SK-N-SH treated with all-trans-retinoic acid at 6 μM for 48 hours (cell line): ENCODE measurements around the gene SLC18A2.

Source experiments
- ATAC-seq: fragments of 200-7000 bp; cut with Tn5 transposase; 3 replicates; pipeline ENCODE4 v1.9.1; 2020; ENCODE audit warnings: mild to moderate bottlenecking, moderate library complexity
- ARNTL ChIP-seq: fragments of 450-650 bp; formaldehyde crosslinking; IDR thresholded peaks from 2 replicates; pipeline ENCODE4 v1.5.0; 2020; ENCODE audit warnings: low read depth, mild to moderate bottlenecking, moderate library complexity, borderline replicate concordance
- BACH2 ChIP-seq: fragments of 250-450 bp; sonication (Bioruptor Pico); IDR thresholded peaks from 2 replicates; pipeline ENCODE4 v1.9.0; 2021; ENCODE audit warnings: mild to moderate bottlenecking, borderline replicate concordance
- CSDC2 ChIP-seq: fragments of 250-450 bp; sonication (Bioruptor Pico); IDR thresholded peaks from 2 replicates; pipeline ENCODE4 v1.5.0; 2020; ENCODE audit warnings: mild to moderate bottlenecking, moderate library complexity
- ESRRG ChIP-seq: fragments of 250-450 bp; sonication (Bioruptor Pico); IDR thresholded peaks from 2 replicates; pipeline ENCODE4 v1.6.1; 2021; ENCODE audit warnings: mild to moderate bottlenecking
- GLIS3 ChIP-seq: fragments of 250-450 bp; sonication (Bioruptor Pico); IDR thresholded peaks from 2 replicates; pipeline ENCODE4 v1.5.0; 2020; ENCODE audit warnings: mild to moderate bottlenecking, moderate library complexity
- ISL1 ChIP-seq: fragments of 250-450 bp; sonication (Bioruptor Pico); IDR thresholded peaks from 2 replicates; pipeline ENCODE4 v2.1.2; 2022; ENCODE audit warnings: mild to moderate bottlenecking, moderate library complexity
- OSR1 ChIP-seq: fragments of 250-450 bp; sonication (Bioruptor Pico); IDR thresholded peaks from 2 replicates; pipeline ENCODE4 v1.8.0; 2022; ENCODE audit warnings: moderate library complexity, mild to moderate bottlenecking, inconsistent platforms
- PPARA ChIP-seq: fragments of 250-450 bp; sonication (Bioruptor Pico); IDR thresholded peaks from 2 replicates; pipeline ENCODE4 v1.5.0; 2020; ENCODE audit warnings: mild to moderate bottlenecking, borderline replicate concordance
- RARB ChIP-seq: fragments of 250-450 bp; sonication (Bioruptor Pico); IDR thresholded peaks from 2 replicates; pipeline ENCODE4 v1.8.0; 2021; ENCODE audit warnings: mild to moderate bottlenecking, moderate library complexity
- TCF4 ChIP-seq: fragments of 250-450 bp; sonication (Bioruptor Pico); IDR thresholded peaks from 2 replicates; pipeline ENCODE4 v1.8.0; 2021; ENCODE audit warnings: mild to moderate bottlenecking, moderate library complexity, borderline replicate concordance
- TOX ChIP-seq: fragments of 250-450 bp; sonication (Bioruptor Pico); IDR thresholded peaks from 2 replicates; pipeline ENCODE4 v1.8.0; 2021; ENCODE audit warnings: mild to moderate bottlenecking, moderate library complexity, borderline replicate concordance
- ZC3H10 ChIP-seq: fragments of 250-450 bp; sonication (Bioruptor Pico); IDR thresholded peaks from 2 replicates; pipeline ENCODE4 v1.5.1; 2021; ENCODE audit warnings: mild to moderate bottlenecking, moderate library complexity
- ZFP3 ChIP-seq: fragments of 250-450 bp; sonication (Bioruptor Pico); IDR thresholded peaks from 2 replicates; pipeline ENCODE4 v1.5.0; 2020; ENCODE audit warnings: mild to moderate bottlenecking, moderate library complexity
- ZFP30 ChIP-seq: fragments of 450-650 bp; formaldehyde crosslinking; IDR thresholded peaks from 2 replicates; pipeline ENCODE4 v1.5.0; 2022; ENCODE audit warnings: mild to moderate bottlenecking, moderate library complexity
- ZNF565 ChIP-seq: fragments of 450-650 bp; formaldehyde crosslinking; conservative IDR thresholded peaks from 2 replicates; pipeline ENCODE4 v1.5.0; 2020; ENCODE audit warnings: low read depth, mild to moderate bottlenecking, moderate library complexity
- ZNF70 ChIP-seq: fragments of 450-650 bp; formaldehyde crosslinking; IDR thresholded peaks from 2 replicates; pipeline ENCODE4 v1.5.0; 2020; ENCODE audit warnings: mild to moderate bottlenecking, moderate library complexity
- TF ChIP-seq, protein P1 (sequence below): fragments of 250-450 bp; sonication (Bioruptor Pico); IDR thresholded peaks from 2 replicates; pipeline ENCODE4 v1.5.1; 2021; ENCODE audit warnings: mild to moderate bottlenecking, moderate library complexity
- TF ChIP-seq, protein P2 (sequence below): fragments of 250-450 bp; sonication (Bioruptor Pico); IDR thresholded peaks from 2 replicates; pipeline ENCODE4 v1.8.0; 2021; ENCODE audit warnings: low read depth, mild to moderate bottlenecking, moderate library complexity, borderline replicate concordance
- TF ChIP-seq, protein P3 (sequence below): fragments of 250-450 bp; sonication (Bioruptor Pico); IDR thresholded peaks from 2 replicates; pipeline ENCODE4 v1.5.0; 2020; ENCODE audit warnings: mild to moderate bottlenecking, moderate library complexity
- TF ChIP-seq, protein P4 (sequence below): fragments of 250-450 bp; sonication (Bioruptor Pico); IDR thresholded peaks from 2 replicates; pipeline ENCODE4 v1.8.0; 2020; ENCODE audit warnings: mild to moderate bottlenecking, moderate library complexity, borderline replicate concordance
- TF ChIP-seq, protein P5 (sequence below): fragments of 250-450 bp; sonication (Bioruptor Pico); IDR thresholded peaks from 2 replicates; pipeline ENCODE4 v1.5.1; 2020; ENCODE audit warnings: low read depth, mild to moderate bottlenecking, moderate library complexity

Gene SLC18A2

DNA sequence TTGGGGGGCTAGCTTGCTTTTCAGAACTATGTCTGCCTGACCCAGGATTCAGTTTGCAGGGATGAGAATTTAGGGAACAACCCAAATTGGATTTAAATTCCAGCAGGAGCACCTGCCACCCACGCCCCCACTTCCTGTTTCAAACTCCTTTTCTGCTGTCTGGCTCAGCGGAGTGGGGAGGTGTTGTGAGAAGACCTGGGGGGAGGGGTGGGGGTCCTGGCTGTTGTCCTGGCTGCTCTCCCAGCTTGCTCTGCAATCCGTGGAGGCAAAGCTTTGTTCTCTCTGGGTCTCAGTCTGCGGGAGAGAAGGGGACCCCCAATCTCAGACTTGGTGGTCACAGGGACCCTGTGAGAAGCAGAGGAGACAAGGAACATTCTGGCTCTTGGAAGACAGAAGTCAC, 42.8 kb upstream of the SLC18A2 start:
- ATAC-seq: no peak
- no peak for TF ChIP-seq TCF4
- TF ChIP-seq, protein P1, sequence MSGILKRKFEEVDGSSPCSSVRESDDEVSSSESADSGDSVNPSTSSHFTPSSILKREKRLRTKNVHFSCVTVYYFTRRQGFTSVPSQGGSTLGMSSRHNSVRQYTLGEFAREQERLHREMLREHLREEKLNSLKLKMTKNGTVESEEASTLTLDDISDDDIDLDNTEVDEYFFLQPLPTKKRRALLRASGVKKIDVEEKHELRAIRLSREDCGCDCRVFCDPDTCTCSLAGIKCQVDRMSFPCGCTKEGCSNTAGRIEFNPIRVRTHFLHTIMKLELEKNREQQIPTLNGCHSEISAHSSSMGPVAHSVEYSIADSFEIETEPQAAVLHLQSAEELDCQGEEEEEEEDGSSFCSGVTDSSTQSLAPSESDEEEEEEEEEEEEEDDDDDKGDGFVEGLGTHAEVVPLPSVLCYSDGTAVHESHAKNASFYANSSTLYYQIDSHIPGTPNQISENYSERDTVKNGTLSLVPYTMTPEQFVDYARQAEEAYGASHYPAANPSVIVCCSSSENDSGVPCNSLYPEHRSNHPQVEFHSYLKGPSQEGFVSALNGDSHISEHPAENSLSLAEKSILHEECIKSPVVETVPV (CRISPR knock-in tag): no peak
- TF ChIP-seq ZNF70: no peak
- no peak for TF ChIP-seq TOX
- no peak for TF ChIP-seq GLIS3 (CRISPR knock-in tag)
- TF ChIP-seq, protein P2, sequence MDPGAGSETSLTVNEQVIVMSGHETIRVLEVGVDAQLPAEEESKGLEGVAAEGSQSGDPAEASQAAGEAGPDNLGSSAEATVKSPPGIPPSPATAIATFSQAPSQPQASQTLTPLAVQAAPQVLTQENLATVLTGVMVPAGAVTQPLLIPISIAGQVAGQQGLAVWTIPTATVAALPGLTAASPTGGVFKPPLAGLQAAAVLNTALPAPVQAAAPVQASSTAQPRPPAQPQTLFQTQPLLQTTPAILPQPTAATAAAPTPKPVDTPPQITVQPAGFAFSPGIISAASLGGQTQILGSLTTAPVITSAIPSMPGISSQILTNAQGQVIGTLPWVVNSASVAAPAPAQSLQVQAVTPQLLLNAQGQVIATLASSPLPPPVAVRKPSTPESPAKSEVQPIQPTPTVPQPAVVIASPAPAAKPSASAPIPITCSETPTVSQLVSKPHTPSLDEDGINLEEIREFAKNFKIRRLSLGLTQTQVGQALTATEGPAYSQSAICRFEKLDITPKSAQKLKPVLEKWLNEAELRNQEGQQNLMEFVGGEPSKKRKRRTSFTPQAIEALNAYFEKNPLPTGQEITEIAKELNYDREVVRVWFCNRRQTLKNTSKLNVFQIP (CRISPR knock-in tag): no peak
- TF ChIP-seq ZFP3: no peak
- no peak for TF ChIP-seq ZC3H10 (CRISPR knock-in tag)
- TF ChIP-seq OSR1 (CRISPR knock-in tag): no peak
- TF ChIP-seq, protein P3, sequence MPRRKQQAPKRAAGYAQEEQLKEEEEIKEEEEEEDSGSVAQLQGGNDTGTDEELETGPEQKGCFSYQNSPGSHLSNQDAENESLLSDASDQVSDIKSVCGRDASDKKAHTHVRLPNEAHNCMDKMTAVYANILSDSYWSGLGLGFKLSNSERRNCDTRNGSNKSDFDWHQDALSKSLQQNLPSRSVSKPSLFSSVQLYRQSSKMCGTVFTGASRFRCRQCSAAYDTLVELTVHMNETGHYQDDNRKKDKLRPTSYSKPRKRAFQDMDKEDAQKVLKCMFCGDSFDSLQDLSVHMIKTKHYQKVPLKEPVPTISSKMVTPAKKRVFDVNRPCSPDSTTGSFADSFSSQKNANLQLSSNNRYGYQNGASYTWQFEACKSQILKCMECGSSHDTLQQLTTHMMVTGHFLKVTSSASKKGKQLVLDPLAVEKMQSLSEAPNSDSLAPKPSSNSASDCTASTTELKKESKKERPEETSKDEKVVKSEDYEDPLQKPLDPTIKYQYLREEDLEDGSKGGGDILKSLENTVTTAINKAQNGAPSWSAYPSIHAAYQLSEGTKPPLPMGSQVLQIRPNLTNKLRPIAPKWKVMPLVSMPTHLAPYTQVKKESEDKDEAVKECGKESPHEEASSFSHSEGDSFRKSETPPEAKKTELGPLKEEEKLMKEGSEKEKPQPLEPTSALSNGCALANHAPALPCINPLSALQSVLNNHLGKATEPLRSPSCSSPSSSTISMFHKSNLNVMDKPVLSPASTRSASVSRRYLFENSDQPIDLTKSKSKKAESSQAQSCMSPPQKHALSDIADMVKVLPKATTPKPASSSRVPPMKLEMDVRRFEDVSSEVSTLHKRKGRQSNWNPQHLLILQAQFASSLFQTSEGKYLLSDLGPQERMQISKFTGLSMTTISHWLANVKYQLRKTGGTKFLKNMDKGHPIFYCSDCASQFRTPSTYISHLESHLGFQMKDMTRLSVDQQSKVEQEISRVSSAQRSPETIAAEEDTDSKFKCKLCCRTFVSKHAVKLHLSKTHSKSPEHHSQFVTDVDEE: no peak
- TF ChIP-seq ISL1 (CRISPR knock-in tag): no peak
- no peak for TF ChIP-seq PPARA (CRISPR knock-in tag)
- no peak for TF ChIP-seq ESRRG (CRISPR knock-in tag)
- TF ChIP-seq, protein P4, sequence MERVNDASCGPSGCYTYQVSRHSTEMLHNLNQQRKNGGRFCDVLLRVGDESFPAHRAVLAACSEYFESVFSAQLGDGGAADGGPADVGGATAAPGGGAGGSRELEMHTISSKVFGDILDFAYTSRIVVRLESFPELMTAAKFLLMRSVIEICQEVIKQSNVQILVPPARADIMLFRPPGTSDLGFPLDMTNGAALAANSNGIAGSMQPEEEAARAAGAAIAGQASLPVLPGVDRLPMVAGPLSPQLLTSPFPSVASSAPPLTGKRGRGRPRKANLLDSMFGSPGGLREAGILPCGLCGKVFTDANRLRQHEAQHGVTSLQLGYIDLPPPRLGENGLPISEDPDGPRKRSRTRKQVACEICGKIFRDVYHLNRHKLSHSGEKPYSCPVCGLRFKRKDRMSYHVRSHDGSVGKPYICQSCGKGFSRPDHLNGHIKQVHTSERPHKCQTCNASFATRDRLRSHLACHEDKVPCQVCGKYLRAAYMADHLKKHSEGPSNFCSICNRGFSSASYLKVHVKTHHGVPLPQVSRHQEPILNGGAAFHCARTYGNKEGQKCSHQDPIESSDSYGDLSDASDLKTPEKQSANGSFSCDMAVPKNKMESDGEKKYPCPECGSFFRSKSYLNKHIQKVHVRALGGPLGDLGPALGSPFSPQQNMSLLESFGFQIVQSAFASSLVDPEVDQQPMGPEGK (CRISPR knock-in tag): no peak
- no peak for TF ChIP-seq ZFP30 (CRISPR knock-in tag)
- no peak for TF ChIP-seq CSDC2 (CRISPR knock-in tag)
- no peak for TF ChIP-seq ARNTL
- TF ChIP-seq RARB (CRISPR knock-in tag): no peak
- TF ChIP-seq ZNF565 (CRISPR knock-in tag): no peak
- TF ChIP-seq BACH2 (CRISPR knock-in tag): no peak
- TF ChIP-seq, all 23 proteins: peak for 0

DNA sequence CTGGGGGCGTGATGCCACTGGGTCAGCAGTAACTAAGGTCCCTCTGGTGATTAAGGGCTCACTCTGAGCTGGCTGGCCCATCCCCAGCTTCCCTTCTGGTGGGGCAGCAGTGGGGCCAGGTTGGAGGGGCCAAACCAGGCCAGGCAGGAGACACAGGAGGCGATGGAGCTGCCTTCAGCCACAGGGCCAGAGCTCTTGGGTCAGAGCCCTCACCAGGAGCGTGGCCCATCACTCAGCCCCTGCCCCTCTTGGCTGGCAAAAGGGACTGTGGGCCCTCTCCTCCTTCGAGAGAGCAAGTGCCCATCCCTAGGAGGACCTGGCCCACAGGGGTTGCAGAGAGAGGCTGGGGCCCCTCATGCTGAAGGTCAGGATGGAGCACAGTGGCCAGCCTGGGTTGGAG, 39.1 kb upstream of the SLC18A2 start:
- TF ChIP-seq OSR1 (CRISPR knock-in tag): no peak
- TF ChIP-seq ISL1 (CRISPR knock-in tag): no peak
- no peak for TF ChIP-seq ARNTL
- TF ChIP-seq TCF4: no peak
- TF ChIP-seq TOX: no peak
- TF ChIP-seq, protein P3: no peak
- no peak for TF ChIP-seq ZC3H10 (CRISPR knock-in tag)
- TF ChIP-seq CSDC2 (CRISPR knock-in tag): no peak
- TF ChIP-seq ZFP30 (CRISPR knock-in tag): no peak
- TF ChIP-seq, protein P5, sequence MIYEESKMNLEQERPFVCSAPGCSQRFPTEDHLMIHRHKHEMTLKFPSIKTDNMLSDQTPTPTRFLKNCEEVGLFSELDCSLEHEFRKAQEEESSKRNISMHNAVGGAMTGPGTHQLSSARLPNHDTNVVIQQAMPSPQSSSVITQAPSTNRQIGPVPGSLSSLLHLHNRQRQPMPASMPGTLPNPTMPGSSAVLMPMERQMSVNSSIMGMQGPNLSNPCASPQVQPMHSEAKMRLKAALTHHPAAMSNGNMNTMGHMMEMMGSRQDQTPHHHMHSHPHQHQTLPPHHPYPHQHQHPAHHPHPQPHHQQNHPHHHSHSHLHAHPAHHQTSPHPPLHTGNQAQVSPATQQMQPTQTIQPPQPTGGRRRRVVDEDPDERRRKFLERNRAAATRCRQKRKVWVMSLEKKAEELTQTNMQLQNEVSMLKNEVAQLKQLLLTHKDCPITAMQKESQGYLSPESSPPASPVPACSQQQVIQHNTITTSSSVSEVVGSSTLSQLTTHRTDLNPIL (CRISPR knock-in tag): no peak
- no peak for TF ChIP-seq RARB (CRISPR knock-in tag)
- TF ChIP-seq, all 23 proteins: peak for 0
- no peak for ATAC-seq
